ENCODE results near the gene MXD1.

GRCh38 chr2:69940691-69941090 is 25.8 kb downstream of the MXD1 start:
- TF ChIP-seq POLR2AphosphoS5 (IDR thresholded peaks at IDR 0.05; ENCODE audit: low read depth, low read length) = no peak
- TF ChIP-seq TAF1 (IDR thresholded peaks at IDR 0.05; ENCODE audit: borderline replicate concordance, low read depth, low read length) = no peak
- TF ChIP-seq POLR2A (IDR thresholded peaks at IDR 0.05; ENCODE audit: low read depth, low read length) = no peak
